GM10266 (cell line): ENCODE results near the gene CHTF18.

ENCODE experiments used
- DNase-seq: peaks from one replicate; pipeline ENCODE4 v3.0.0; 2012; ENCODE audit errors: extremely low spot score
- CTCF ChIP-seq: IDR thresholded peaks from 2 replicates; pipeline ENCODE4 v1.5.1; 2012; ENCODE audit warnings: mild to moderate bottlenecking, low read depth; ENCODE audit not compliant: control insufficient read depth, insufficient read depth; ENCODE audit errors: missing control alignments

CHTF18 gene

GRCh38 chr16:824601-825000 lies 36.2 kb downstream of the CHTF18 start:
- TF ChIP-seq CTCF, result no peak
- DNase-seq, result no peak

DNA sequence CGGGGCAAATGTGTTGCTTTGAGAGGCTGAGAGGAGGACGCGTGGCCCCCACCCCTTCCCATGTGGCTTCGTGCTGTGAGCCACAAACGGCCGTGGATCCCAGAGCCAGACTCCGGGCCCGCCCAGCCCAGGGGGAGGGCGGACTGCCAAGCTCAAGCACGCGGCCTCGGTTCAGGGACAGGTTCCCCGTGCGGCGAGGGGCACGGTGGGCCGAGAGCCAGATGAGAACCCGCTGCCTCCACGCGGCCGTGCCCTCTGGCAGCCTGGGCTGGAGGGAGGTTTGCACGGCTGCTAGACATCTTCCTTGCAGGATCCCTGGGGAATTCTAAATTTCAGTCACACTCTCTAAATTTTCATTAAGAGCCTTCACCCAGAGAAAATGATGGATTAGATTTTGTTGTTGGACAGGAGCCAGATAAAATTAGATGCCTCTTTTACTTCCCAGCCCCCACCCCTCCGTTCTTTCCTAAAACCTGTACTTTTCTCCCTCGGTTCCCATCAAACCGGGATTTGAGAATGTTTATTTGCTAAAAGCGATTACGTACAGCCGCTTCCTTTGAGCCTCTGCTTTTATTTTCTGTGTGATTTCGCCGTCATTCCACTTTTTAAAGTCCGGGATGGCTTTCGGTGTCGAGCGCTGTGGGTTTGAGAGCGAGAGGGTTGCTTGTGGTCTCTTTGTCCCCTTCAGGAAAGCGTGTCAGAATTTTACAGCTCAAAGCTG lies 37.1 kb downstream of the CHTF18 start:
- no peak for DNase-seq
- no peak for TF ChIP-seq CTCF

- DNase-seq, result no peak
Observed at GRCh38 chr16:827513-827912, 39.1 kb downstream of the CHTF18 start.

GRCh38 chr16:828891-829290 lies 40.5 kb downstream of the CHTF18 start:
- no peak for DNase-seq
- no peak for TF ChIP-seq CTCF

More at GRCh38 chr16:827513-827912, 39.1 kb downstream of the CHTF18 start:
- TF ChIP-seq CTCF, result no peak

GRCh38 chr16:830107-830870 lies 41.9 kb downstream of the CHTF18 start:
- no peak for DNase-seq
- TF ChIP-seq CTCF, result no peak

DNA sequence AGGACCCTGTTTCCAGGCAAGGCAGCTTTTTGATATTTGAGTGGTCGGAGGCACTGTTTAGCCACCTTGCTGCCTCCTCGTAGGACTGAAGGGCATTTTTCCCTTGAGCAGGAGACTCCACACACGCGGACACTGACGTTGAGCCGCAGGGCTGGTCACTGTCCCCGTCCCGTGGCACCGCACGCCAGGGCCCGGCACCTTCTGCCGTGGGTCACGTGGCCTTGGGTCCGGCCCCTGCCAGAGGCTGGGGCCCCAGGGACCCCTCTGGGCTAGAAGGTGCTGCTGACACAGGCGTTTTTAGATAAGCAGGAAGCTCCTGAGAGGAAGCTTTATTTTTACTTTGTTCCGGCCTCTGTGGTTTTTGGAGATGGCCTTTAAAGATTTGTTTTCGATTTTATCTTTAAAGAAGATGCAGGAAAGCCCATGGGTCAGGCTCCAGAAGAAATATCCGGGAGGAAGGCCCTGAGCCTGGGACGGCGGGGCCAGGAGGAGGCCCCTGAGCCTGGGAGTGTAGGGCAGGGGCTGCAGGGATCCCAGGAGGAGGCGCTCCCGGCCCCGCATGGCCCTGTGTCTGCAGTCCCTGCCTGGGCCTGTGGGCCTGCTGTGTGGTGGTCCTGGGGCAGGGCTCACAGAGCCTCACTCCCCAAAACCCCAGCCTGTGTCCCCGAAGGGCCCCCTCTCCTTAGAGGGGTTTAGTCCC lies 42.6 kb downstream of the CHTF18 start:
- DNase-seq, result no peak
- TF ChIP-seq CTCF, result no peak
